ENCODE measurements around the gene AP5Z1. TPM values are rescaled to one million over a fixed set of nuclear protein-coding genes. Genes with fewer than 3 reads are reported as not detected.

AP5Z1 gene
- total RNA-seq, 1 experiment from 2014 or later, result 44.0 TPM

DNA sequence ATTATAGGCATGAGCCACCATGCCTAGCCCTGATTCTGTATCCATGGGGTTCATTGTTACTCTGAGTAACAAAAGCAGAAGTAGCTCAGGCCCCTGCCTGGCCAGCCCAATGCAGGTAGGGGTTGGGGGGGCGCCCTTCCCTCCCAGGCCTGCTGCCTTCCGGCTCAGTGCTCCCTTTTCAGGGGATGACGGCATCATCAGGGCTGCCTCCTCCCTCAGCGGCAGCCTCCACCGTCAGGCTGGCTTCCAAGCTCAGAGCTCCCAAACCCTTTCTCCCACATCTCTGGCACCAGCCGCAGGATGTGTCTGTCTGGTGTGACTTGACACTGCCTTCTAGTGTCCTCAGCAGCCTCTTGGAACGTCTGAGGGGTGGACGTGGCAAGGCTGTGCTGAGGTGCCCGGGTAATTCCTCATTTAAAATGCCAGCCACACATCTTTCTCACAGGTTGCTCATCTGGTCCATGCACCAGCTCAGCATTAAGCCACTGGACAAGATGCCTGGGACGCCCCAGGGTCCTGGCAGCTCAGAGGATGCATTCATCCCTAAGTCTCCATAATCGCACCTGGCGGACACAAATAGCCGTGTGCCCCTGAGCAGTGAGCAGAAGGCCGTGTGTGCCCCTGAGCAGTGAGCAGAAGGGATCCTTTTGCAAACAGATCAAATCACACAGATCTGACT, 48.2 kb downstream of the AP5Z1 start:
- Histone ChIP-seq H3K9me2 (ENCODE audit: insufficient read depth) (no peaks in the 10 kb centered on the region), H3K4me2 (no peak overlapping the region), H2AFZ (no peak overlapping the region), H3F3A (ENCODE audit: insufficient read depth, low read depth) (no peaks in the 10 kb centered on the region), H3K36me3 (ENCODE audit: low read depth) (no peaks in the 10 kb centered on the region), H3K9me3 (ENCODE audit: insufficient read depth, low read depth) (no peaks in the 10 kb centered on the region), H4K20me1 (ENCODE audit: insufficient read depth) (no peaks in the 10 kb centered on the region), H3K4me3 (no peak overlapping the region), H3K27ac (no peak overlapping the region), H3K79me2 (ENCODE audit: low read depth) (no peaks in the 10 kb centered on the region), H3K4me1 (replicated peaks; ENCODE audit: insufficient read depth) (no peaks in the 10 kb centered on the region), H3K27me3 (ENCODE audit: insufficient read depth, low read depth) (peaks cover 92% of the 10 kb centered on the region)
- no TSS peak for BruUV-seq (replicated peaks)
- peak in 1 of 2 experiments; percentile 22 for DNase-seq
- ChIA-PET CTCF (no interaction called here), POLR2A (ENCODE audit: unreplicated experiment) (interaction anchor here (0.6 kb wide), 1 partner anchor 198 kb away, joined by 14 read pairs; no protein-coding TSS in a partner anchor)
- TF ChIP-seq EZH2 (IDR thresholded peaks at IDR 0.05; ENCODE audit: low read depth) (no peak), CTCF (conservative IDR thresholded peaks at IDR 0.05) (no peak)
- intact Hi-C loops (cut with micrococcal nuclease; ENCODE audit: unreplicated experiment), result no loop called here

- no peak overlapping the region for H3K4me3 ChIP-seq
- no peak overlapping the region for H2AFZ ChIP-seq
- no peaks in the 10 kb centered on the region for H3K9me2 ChIP-seq (ENCODE audit: insufficient read depth)
- TF ChIP-seq EZH2 (IDR thresholded peaks at IDR 0.05; ENCODE audit: low read depth) (no peak), CTCF (conservative IDR thresholded peaks at IDR 0.05) (no peak)
- no peaks in the 10 kb centered on the region for H4K20me1 ChIP-seq (ENCODE audit: insufficient read depth)
- H3K36me3 ChIP-seq (ENCODE audit: low read depth), result no peaks in the 10 kb centered on the region
- H3K9me3 ChIP-seq (ENCODE audit: insufficient read depth, low read depth), result no peaks in the 10 kb centered on the region
- BruUV-seq (replicated peaks), result no TSS peak
- H3K79me2 ChIP-seq (ENCODE audit: low read depth), result no peaks in the 10 kb centered on the region
- CTCF ChIA-PET, result no interaction called here
- no peaks in the 10 kb centered on the region for H3K4me1 ChIP-seq (replicated peaks; ENCODE audit: insufficient read depth)
- H3F3A ChIP-seq (ENCODE audit: insufficient read depth, low read depth), result no peaks in the 10 kb centered on the region
- no peak overlapping the region for H3K27ac ChIP-seq
- POLR2A ChIA-PET (ENCODE audit: unreplicated experiment), result no interaction called here
- no peak for DNase-seq
- intact Hi-C loops (cut with micrococcal nuclease; ENCODE audit: unreplicated experiment), result no loop called here
- H3K4me2 ChIP-seq, result no peak overlapping the region
- H3K27me3 ChIP-seq (ENCODE audit: insufficient read depth, low read depth), result peaks cover 92% of the 10 kb centered on the region
These were observed 48.8 kb downstream of the AP5Z1 start for GRCh38 chr7:4824120-4824775.

- intact Hi-C loops (cut with micrococcal nuclease; ENCODE audit: unreplicated experiment), result no loop called here
- TF ChIP-seq EZH2 (IDR thresholded peaks at IDR 0.05; ENCODE audit: low read depth) (no peak), CTCF (conservative IDR thresholded peaks at IDR 0.05) (no peak)
- H3K9me2 ChIP-seq (ENCODE audit: insufficient read depth), result no peaks in the 10 kb centered on the region
- H2AFZ ChIP-seq, result no peak overlapping the region
- H3K9me3 ChIP-seq (ENCODE audit: insufficient read depth, low read depth), result no peaks in the 10 kb centered on the region
- ChIA-PET CTCF (no interaction called here), POLR2A (ENCODE audit: unreplicated experiment) (no interaction called here)
- no peak overlapping the region for H3K27ac ChIP-seq
- H3K36me3 ChIP-seq (ENCODE audit: low read depth), result no peaks in the 10 kb centered on the region
- H3K27me3 ChIP-seq (ENCODE audit: insufficient read depth, low read depth), result peaks cover 85% of the 10 kb centered on the region
- no peaks in the 10 kb centered on the region for H3F3A ChIP-seq (ENCODE audit: insufficient read depth, low read depth)
- DNase-seq, result no peak
- BruUV-seq (replicated peaks), result no TSS peak
- no peaks in the 10 kb centered on the region for H3K79me2 ChIP-seq (ENCODE audit: low read depth)
- H3K4me2 ChIP-seq, result no peak overlapping the region
- no peaks in the 10 kb centered on the region for H3K4me1 ChIP-seq (replicated peaks; ENCODE audit: insufficient read depth)
- no peaks in the 10 kb centered on the region for H4K20me1 ChIP-seq (ENCODE audit: insufficient read depth)
- no peak overlapping the region for H3K4me3 ChIP-seq
These were observed 49.7 kb downstream of the AP5Z1 start for GRCh38 chr7:4825081-4825480.

Measured in PC-9 (cell line).